ENCODE results near the gene CCDC102B. TPM values are rescaled to one million over a fixed set of nuclear protein-coding genes. Genes with fewer than 3 reads are reported as not detected.

Gene CCDC102B
- total and polyA plus RNA-seq, 2 donors (not counting 1 experiment from before 2014, with no cell fraction given), result 3.9 to 4.0 TPM

DNA sequence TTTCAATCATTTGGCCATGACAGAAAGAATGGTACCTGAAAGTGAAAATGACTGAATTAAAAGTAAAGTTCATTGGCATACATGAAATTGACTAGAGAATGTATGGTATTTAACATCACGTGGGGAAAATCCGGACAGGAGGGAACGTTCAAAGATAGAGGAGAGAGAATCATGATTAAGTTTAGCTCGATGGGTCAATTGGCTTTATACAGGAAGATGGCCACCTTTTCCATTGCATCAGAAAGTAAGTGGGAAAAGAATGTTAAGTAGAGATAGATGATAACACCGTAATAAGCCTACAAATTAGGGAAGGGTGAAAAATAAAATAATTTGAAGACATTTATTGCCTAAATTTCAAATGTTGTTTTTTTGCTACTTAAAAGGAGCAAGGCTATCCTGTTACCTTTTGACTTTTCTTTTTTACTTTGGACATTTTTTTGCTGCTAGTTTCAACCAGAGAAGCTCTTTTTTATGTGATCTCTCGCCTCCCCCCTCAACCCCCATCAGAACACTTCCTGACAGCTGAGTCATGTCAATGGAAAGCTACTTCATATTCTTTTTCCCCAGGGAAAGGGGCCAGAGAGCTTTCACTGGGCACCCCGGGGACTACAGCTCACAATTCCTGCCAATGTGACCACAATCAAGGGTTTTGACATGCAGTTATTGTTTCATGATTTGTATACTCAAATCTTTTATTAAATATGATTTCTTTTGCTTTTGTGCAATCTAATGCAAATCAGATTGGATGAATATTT lies 767 bp upstream of the CCDC102B start:
- Histone ChIP-seq H3K27ac (ENCODE audit: low read length in 2 of 2) (no peak overlapping the region), H3K79me2 (ENCODE audit: control insufficient read depth, insufficient read depth, low read length) (no peaks in the 10 kb centered on the region), H3K27me3 (replicated peaks in 1 of 4; ENCODE audit: control extremely low read depth in 1 of 4, control insufficient read depth in 3 of 4, insufficient read depth in 4 of 4, low read length in 3 of 4) (no peaks in the 10 kb centered on the region), H2AFZ (ENCODE audit: insufficient read depth, low read depth, low read length, poor library complexity, severe bottlenecking) (no peak overlapping the region), H3K4me1 (ENCODE audit: control insufficient read depth in 2 of 2, insufficient read depth in 2 of 2, low read length in 2 of 2) (no peaks in the 10 kb centered on the region), H3K4me2 (replicated peaks; ENCODE audit: low read depth, low read length, poor library complexity, severe bottlenecking) (no peak overlapping the region), H4K20me1 (ENCODE audit: control insufficient read depth, insufficient read depth, low read length, poor library complexity, severe bottlenecking) (no peaks in the 10 kb centered on the region), H3K9ac (ENCODE audit: low read length) (no peak overlapping the region), H3K9me3 (ENCODE audit: control extremely low read depth in 1 of 3, control insufficient read depth in 2 of 3, insufficient read depth in 1 of 3, low read length in 2 of 3) (no peaks in the 10 kb centered on the region), H3K36me3 (replicated peaks in 1 of 2; ENCODE audit: control extremely low read depth in 1 of 2, control insufficient read depth in 1 of 2, extremely low read depth in 1 of 2, insufficient read depth in 2 of 2, low read length in 1 of 2) (no peaks in the 10 kb centered on the region), H3K4me3 (ENCODE audit: control extremely low read depth in 1 of 5, extremely low read depth in 1 of 5, insufficient read depth in 1 of 5, low read depth in 2 of 5, low read length in 4 of 5) (no peak overlapping the region)
- Mint-ChIP-seq H3K9me3 (ENCODE audit: insufficient read depth) (no peaks in the 10 kb centered on the region), H3K4me1 (no peaks in the 10 kb centered on the region), H3K4me3 (no peak overlapping the region), H3K27me3 (no peaks in the 10 kb centered on the region), H3K27ac (no peak overlapping the region)
- DNase-seq, result no peak
- ChIA-PET POLR2A (no interaction called here), CTCF (no interaction called here)
- intact Hi-C loops (cut with micrococcal nuclease), result no loop called here
- ATAC-seq (ENCODE audit: low read depth), result no peak
- 95% methylated on average over 4 of the region's 7 CpGs for WGBS (ENCODE audit: insufficient coverage)
- no peak for TF ChIP-seq EZH2 (IDR thresholded peaks at IDR 0.05; ENCODE audit: borderline replicate concordance, insufficient read depth, low read depth, low read length, poor library complexity, severe bottlenecking)
- TF ChIP-seq, protein P1, sequence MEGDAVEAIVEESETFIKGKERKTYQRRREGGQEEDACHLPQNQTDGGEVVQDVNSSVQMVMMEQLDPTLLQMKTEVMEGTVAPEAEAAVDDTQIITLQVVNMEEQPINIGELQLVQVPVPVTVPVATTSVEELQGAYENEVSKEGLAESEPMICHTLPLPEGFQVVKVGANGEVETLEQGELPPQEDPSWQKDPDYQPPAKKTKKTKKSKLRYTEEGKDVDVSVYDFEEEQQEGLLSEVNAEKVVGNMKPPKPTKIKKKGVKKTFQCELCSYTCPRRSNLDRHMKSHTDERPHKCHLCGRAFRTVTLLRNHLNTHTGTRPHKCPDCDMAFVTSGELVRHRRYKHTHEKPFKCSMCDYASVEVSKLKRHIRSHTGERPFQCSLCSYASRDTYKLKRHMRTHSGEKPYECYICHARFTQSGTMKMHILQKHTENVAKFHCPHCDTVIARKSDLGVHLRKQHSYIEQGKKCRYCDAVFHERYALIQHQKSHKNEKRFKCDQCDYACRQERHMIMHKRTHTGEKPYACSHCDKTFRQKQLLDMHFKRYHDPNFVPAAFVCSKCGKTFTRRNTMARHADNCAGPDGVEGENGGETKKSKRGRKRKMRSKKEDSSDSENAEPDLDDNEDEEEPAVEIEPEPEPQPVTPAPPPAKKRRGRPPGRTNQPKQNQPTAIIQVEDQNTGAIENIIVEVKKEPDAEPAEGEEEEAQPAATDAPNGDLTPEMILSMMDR (IDR thresholded peaks at IDR 0.05), result no peak

DNA sequence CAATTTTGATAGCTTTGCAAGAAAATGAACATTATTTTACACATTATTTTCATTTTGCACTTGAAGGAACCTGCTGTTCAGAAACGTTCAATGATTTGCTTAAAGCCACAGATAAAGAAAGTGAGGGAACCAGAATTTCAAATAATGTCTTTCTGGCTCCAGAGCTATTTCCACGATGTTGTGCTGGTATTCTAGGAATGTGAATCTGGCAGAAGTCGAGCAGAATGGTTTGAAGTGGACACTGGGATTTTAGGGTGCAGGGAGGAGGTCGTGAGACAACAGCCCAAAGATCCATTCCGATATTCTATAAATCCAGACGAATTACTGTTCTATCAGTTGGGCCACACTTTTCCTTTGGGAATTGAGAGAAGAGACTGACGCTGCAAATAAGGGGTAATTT lies 2.2 kb downstream of the CCDC102B start:
- H3K4me1 ChIP-seq (ENCODE audit: control insufficient read depth in 2 of 2, insufficient read depth in 2 of 2, low read length in 2 of 2), result no peaks in the 10 kb centered on the region
- ATAC-seq (ENCODE audit: low read depth) (no peak), DNase-seq (no peak)
- intact Hi-C loops (cut with micrococcal nuclease), result no loop called here
- no peaks in the 10 kb centered on the region for H3K9me3 ChIP-seq (ENCODE audit: control extremely low read depth in 1 of 3, control insufficient read depth in 2 of 3, insufficient read depth in 1 of 3, low read length in 2 of 3)
- no peaks in the 10 kb centered on the region for H3K9me3 Mint-ChIP-seq (ENCODE audit: insufficient read depth)
- no peak overlapping the region for H3K27ac ChIP-seq (ENCODE audit: low read length in 2 of 2)
- no peaks in the 10 kb centered on the region for H3K36me3 ChIP-seq (replicated peaks in 1 of 2; ENCODE audit: control extremely low read depth in 1 of 2, control insufficient read depth in 1 of 2, extremely low read depth in 1 of 2, insufficient read depth in 2 of 2, low read length in 1 of 2)
- H3K27me3 Mint-ChIP-seq, result no peaks in the 10 kb centered on the region
- H3K4me3 Mint-ChIP-seq, result no peak overlapping the region
- no peaks in the 10 kb centered on the region for H3K27me3 ChIP-seq (replicated peaks in 1 of 4; ENCODE audit: control extremely low read depth in 1 of 4, control insufficient read depth in 3 of 4, insufficient read depth in 4 of 4, low read length in 3 of 4)
- ChIA-PET CTCF (no interaction called here), POLR2A (no interaction called here)
- no peak overlapping the region for H2AFZ ChIP-seq (ENCODE audit: insufficient read depth, low read depth, low read length, poor library complexity, severe bottlenecking)
- no peak overlapping the region for H3K27ac Mint-ChIP-seq
- TF ChIP-seq, protein P1 (IDR thresholded peaks at IDR 0.05), result no peak
- no peak for TF ChIP-seq EZH2 (IDR thresholded peaks at IDR 0.05; ENCODE audit: borderline replicate concordance, insufficient read depth, low read depth, low read length, poor library complexity, severe bottlenecking)
- H3K4me2 ChIP-seq (replicated peaks; ENCODE audit: low read depth, low read length, poor library complexity, severe bottlenecking), result no peak overlapping the region
- H4K20me1 ChIP-seq (ENCODE audit: control insufficient read depth, insufficient read depth, low read length, poor library complexity, severe bottlenecking), result no peaks in the 10 kb centered on the region
- no peaks in the 10 kb centered on the region for H3K4me1 Mint-ChIP-seq
- H3K9ac ChIP-seq (ENCODE audit: low read length), result no peak overlapping the region
- H3K79me2 ChIP-seq (ENCODE audit: control insufficient read depth, insufficient read depth, low read length), result no peaks in the 10 kb centered on the region
- H3K4me3 ChIP-seq (ENCODE audit: control extremely low read depth in 1 of 5, extremely low read depth in 1 of 5, insufficient read depth in 1 of 5, low read depth in 2 of 5, low read length in 4 of 5), result no peak overlapping the region
- 69% methylated on average over 3 of the region's 7 CpGs for WGBS (ENCODE audit: insufficient coverage)
